GM18520 (cell line): ENCODE results near the gene NEK2.
"Not testable (repeated sequence)": the region's sequence is repeated elsewhere in the genome, so short reads cannot be mapped to it uniquely, and the experiment has no call there.

Experiments
- ATAC-seq: cut with Tn5 transposase; IDR thresholded peaks from one replicate; pipeline ENCODE4 v1.9.1; 2021; ENCODE audit not compliant: unreplicated experiment

NEK2 gene

GRCh38 chr1:211634461-211634860 is 41.0 kb downstream of the NEK2 start:
- no peak for ATAC-seq

- ATAC-seq = no peak
Observed at GRCh38 chr1:211633524-211633846, 41.9 kb downstream of the NEK2 start.

- no peak for ATAC-seq
Observed at GRCh38 chr1:211632808-211633523, 42.5 kb downstream of the NEK2 start.

GRCh38 chr1:211632117-211632807 is 43.2 kb downstream of the NEK2 start:
- no peak for ATAC-seq

- ATAC-seq = no peak
Observed at GRCh38 chr1:211631168-211631567, 44.3 kb downstream of the NEK2 start.

DNA sequence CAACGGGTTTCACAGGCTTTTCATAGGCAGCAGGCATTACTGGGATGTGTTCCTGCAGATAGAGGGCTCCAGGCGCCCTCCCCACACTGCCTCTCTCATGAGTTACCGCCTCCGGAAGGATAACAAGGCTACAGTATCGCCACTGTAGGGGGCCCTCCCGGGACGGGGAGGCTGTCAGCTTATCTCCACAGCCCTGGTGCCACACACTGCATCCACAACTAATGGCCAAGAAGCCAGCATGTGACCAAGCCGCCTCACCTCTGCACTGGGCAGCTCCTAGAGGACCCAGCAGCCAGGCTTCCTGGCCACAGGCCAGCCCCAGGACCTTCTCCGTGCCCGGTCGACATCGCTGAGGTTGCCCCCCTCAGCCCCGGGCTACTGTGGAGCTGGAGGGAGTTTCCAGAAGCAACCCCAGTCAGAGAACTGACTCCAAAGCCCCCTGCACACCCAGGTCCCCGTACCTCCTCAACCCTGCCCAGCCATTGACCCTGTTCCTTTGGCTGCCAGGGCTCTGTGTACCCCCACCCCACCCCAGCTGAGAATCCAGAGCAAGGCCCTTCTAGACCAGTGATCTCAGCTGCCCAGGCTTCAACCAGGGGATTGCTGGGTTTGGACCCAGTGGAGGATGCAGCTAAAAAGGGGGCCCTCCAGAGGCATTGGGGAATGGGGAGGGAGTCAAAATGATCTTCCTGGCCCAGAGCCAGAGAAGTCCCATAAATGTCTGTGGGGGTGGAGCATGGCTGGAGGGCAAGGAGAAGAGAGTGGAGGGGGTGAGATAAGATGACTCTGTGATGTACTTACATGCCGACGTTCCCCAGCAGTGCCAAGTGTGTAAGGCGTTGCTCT is 45.0 kb downstream of the NEK2 start:
- ATAC-seq = no peak

- ATAC-seq = no peak
Observed at GRCh38 chr1:211628417-211628816, 47.0 kb downstream of the NEK2 start.

GRCh38 chr1:211627259-211627658 is 48.2 kb downstream of the NEK2 start:
- ATAC-seq = no peak

DNA sequence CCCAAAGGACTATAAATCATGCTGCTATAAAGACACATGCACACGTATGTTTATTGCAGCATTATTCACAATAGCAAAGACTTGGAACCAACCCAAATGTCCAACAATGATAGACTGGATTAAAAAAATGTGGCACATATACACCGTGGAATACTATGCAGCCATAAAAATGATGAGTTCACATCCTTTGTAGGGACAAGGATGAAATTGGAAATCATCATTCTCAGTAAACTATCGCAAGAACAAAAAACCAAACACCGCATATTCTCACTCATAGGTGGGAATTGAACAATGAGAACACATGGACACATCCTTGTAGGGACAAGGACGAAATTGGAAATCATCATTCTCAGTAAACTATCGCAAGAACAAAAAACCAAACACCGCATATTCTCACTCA is 49.6 kb downstream of the NEK2 start:
- not testable (repeated sequence) for ATAC-seq

DNA sequence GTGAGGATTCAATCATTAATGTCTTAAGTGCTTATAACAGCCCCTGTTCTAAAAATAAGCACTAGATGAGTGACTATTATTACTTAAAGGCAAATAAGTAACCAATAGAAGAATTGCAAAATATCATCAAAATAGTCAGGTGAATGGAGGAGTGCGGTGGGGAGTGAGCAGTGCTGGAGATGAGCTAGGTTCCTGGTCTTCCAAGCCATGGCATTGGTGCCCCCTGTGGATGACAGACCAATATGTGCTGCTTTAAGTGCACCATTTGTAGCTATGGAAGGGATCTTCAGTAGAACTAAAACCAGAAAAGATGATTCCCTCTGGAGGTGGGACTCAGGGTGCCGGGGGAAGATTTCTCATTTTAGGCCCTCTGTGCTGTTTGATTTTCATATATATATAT is 50.4 kb downstream of the NEK2 start:
- no peak for ATAC-seq

DNA sequence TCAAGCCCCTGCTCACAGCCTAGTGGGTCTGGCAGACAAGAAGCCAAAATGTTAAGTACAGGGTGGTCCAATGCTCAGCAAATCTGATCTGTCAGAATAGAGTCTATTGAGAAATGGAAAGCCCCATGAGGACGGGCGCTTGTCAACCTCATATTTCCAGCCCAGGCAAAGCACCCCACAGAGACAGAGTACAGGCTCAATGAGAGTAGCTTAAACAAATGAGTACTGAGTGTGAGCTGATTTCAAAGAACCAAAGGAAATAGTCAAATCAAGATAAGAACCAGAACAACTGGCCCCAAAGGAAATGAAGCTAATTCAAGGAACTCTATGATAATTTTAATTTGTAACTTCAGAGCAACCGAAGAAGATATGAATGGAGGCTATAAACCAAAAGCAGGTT is 51.9 kb downstream of the NEK2 start:
- no peak for ATAC-seq

DNA sequence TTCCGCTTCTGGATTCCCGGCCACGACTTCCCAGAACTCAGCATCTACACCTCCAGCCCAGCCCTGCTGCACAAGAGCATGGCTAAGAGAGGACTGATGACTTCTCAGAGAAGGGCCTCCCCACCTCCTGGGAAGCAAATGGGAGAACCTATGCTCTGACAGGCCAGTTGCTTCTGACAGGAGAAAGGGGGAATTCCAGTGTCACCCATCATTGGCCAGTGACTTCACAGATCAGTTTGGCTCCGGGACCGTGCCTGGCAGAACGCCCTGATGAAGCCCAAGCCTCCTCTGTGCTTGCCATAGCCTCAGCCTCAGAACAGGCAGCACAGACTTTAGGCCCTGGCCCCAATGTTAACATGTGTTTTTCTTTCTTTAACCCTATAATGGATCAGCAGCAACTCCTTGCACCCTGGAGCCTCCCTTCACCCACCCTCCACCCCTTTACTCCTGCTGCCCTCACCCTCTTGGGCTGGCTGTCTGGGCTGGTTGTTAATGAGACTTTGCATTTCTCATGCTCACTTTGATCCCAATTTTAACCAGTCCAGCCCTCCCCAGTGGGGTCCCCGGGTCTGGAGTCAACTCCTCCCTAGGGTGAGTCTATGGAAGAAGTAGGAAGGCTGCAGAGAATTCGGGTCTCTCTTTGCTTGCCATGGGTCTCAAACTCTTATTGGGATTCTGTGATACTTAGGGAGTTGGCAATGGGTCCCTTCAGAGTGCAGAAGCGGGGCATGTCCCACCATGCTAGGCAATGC is 53.8 kb downstream of the NEK2 start:
- no peak for ATAC-seq

DNA sequence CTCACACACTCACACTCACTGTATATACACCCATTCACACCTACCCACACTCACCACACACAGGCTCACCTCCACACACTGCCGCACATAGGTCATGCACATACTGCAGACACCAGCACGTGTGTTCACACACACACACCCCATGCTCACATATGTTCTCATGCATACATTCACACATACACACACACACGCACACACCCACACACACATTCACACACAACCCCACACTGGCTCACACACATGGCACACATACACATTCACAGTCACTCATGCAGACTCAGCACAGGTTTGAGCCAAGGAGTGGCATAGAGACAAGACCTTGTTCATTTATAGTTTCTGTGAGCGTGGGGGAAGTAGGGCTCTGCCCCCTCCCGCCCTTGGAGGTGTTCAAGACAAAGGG is 55.3 kb downstream of the NEK2 start:
- no peak for ATAC-seq

GRCh38 chr1:211619033-211619996 is 56.1 kb downstream of the NEK2 start:
- no peak for ATAC-seq

DNA sequence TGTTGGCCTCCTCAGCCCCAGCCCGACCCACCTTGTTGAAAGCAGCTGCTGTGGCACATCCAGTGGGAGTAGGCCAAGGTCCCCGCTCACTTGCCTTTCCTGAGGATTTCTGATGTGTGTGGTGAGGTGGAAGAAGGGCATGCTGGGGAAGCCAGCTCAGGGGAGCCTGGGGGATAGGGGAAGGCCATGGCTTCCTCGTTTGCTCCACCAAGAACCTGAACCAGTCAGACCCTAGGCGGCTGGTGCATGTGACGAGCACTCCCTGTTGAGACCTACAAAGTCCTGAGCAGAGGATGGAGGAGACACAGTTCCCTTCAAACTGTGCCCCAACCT is 58.5 kb downstream of the NEK2 start:
- no peak for ATAC-seq

- ATAC-seq = no peak
Observed at GRCh38 chr1:211616231-211616964, 59.0 kb downstream of the NEK2 start.

- ATAC-seq = no peak
Observed at GRCh38 chr1:211614615-211615014, 60.8 kb downstream of the NEK2 start.

GRCh38 chr1:211613951-211614350 is 61.5 kb downstream of the NEK2 start:
- no peak for ATAC-seq

DNA sequence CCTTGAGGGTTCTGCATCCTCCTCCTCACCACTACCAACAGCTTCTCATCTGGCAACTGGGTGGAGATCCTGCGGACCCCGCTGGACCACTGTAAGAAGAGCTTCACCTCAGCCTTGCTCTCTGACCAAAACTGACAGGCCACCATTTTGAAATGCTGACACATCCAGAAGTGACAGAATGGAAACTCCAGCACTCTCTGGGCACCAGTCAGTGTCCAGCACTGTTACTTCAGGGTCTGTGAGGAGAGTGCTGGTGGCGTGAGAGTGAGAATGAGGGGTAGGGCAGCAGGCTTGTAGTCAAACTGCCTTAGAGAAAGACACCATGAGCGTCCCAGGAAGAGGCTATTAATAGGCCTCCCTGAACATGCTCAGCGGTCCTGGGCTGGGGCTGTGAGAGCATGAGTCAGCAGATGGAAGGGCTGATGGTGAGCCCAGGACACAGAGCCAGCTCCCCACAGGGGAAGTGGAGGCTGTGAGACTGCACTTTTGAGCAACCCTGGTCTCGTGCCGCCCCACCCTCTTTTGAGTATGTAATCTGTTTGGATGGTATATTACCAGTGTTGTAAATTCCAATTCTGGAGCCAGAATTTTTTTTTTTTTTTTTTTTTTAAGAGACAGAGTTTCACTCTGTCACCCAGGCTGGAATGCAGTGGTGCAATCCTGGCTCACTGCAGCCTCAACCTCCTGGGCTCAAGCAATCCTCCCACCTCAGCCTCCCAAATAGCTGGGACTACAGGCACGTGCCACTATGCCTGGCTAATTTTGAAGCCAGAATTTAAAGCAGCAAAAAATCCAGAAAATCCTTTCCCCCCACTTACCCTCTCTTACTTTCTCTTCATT is 62.1 kb downstream of the NEK2 start:
- ATAC-seq = no peak
